Hematopoietic multipotent progenitor cell (in vitro differentiated cells): ENCODE data around the gene RAX. TPM values are rescaled to one million over a fixed set of nuclear protein-coding genes. Genes with fewer than 3 reads are reported as not detected.

Experiments
- DNase-seq, 3 donors: peaks; one replicate each; pipeline ENCODE4 v3.0.0-alpha.2; 2011 to 2015; ENCODE audit warnings: low read depth in 2 of 3, low spot score in 2 of 3
- total RNA-seq: library from RNA; depleted of rRNA; stranded (reverse); fragments of >200 nt; gene quantifications from one replicate; pipeline ENCODE4 v1.2.3, GENCODE V29; 2012

RAX gene
- total RNA-seq, 1 donor: not detected

DNA sequence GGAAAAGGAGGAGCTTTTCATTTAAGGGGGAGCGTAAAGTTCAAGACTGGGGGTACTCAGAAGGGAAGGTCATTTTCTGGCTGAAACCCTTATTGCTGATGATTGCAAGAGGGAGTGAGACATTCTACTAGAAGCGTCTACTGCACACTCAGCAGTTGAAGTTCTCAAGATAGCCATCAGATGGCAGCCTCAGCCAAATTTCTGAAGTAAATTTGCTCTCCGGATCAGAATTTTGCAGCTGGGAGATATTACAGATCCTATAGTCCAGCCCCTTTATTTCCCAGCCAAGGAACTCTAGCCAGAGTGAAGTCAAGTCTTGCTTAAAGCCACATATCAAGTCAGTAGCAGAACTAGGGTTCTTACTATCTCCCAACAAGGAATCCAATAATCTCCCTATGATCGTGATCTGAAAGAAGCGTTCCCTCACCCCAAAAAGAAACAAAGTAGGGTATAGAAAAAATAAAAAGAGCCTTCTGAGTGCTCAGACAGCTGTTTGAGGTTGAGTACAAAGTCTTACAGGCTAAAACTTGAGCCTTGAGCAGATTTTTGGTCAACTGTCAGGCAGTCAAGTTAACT, 24.0 kb downstream of the RAX start:
- DNase-seq: peak in 2 of 3 donors; percentile 52 to 68

DNA sequence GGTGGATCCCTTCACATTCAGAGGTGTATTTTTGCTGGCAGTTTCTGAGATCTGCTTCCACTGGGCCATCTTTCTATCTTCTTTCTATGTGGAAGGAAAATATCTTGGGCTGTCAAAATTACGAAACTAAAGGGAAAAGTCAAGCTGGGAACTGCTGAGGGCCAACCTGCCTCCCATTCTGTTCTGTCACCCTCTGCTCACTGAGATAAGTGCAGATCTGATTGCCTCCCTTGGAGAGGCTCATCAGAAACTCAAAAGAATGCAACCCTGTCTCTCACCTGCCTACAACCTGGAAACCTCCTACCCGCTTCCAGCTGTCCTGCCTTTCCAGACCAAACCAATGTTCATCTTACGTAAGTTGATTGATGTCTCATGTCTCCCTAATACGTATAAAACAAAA, 26.5 kb downstream of the RAX start:
- DNase-seq: no peak

DNA sequence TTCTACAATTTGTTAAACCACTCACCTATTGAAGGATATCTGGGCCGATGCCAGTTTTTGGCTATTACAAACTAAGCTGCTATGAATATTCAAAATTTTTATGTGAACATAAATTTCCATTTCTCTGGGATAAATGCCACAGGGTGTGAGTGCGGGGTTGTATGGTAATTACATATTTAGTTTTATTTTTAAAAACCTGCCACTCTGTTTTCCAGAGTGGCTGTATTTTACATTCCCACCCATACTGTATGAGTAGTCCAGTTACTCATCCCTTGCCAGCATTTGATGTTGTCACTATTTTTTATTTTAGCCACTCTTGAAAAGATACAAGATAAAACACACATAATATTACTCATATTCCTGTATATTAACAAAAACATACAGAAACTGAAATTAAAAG, 30.3 kb downstream of the RAX start:
- no peak for DNase-seq

DNA sequence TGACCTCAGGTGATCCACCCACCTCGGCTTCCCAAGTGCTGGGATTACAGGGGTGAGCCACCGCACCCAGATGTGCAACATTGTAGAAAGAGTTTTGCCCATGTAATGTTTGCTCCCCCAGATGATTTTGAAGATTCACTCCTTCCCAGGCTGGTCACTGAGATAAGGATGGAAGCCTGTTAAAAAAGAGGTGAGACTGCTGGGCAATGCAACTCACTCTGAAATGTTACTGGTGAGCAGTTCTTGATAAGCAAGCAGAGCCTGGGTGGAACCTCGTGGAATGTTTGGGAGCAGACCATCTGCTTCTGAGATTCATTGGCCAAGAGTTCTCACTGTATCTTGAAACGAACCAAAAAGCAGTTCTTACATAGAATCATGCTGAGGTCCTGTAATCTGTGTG, 33.6 kb downstream of the RAX start:
- DNase-seq: no peak

DNA sequence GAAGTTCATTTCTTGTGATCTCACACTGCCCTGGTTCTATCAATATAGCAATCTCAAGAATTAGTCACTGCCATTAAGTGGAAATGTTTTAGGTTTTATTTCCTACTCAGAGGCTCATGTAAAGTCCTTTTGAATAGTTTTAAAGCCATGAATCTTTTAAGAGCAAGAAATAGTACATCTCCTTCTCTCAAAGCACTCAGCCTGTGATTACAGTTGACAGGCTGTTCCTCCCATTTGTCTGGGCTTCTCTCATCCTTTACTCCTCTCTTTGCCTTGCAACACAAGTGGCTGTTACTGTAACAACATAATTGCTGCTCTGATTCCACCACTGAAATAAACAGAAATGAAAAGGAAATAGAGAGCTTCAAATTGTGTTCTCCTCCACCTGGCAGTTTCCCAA, 34.9 kb downstream of the RAX start:
- DNase-seq: no peak

DNA sequence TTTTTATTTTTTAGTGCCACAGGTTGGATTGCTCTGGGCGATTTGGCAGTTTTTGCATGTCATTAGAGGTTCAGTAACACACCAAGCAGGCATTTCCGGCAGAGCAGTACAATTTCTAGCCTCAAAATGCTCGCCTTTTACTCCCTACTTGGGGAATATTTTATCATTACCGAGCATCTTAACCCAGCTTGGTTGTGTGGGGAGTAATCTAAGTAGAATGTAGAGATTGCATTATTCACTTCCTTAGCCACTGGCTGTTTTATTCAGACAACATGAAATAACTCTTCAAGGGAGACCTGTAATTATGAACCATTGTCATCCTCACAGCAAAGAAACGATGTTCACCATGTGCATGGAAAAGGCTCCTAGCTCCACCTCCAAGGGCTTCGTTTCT, 40.2 kb downstream of the RAX start:
- no peak for DNase-seq

DNA sequence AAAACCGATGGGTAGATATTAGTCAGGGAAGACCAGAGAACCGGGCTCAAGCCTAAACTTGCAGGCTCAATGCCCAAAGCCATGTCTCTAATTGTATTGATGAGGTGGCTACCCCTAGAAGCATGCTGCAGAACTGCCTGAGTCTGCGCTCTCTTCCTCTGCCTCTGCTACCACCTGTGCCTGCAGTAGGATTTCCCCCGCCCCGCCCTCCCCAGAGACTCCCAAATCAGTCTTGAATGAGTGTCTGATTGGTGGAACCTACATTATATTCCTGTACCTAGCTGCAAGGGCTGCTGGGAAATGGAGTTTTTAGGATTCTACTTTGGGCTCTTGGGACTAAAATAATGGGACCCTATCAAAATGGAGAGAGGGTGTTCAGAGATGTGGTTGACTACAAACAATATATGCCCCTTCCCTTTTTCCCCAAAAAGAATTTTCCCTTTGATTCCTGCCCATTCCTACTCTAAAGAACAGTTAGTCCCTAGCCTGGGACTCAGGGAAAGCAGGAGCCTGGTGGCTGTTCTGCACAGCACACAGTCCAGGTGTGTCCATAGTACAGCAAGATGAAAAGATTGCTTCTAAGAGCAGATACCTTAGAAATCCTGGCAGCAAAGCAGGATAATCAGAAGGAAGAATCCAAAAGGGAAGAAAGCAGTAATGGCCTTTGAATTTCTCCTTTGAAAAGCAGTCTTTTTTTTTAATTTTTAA, 40.8 kb downstream of the RAX start:
- DNase-seq: no peak

DNA sequence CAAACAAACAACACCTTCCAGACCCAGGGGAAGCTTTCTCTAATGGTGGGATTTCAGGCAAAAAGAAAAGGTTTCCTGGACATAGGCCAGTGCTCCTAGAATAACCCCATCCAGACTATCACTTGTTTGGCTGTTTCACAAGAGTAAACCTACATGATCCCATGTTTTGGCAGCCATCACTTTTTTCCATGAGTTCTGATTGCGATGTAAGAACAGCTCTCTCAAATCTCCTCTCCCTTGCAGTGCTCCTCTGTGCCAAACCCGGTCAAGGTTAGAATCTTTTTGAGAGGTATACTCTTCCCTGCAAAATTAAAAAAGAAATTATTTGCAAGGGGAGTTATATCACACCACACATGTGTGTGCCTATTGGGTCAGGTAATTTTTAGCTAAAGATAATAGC, 41.4 kb downstream of the RAX start:
- no peak for DNase-seq

DNA sequence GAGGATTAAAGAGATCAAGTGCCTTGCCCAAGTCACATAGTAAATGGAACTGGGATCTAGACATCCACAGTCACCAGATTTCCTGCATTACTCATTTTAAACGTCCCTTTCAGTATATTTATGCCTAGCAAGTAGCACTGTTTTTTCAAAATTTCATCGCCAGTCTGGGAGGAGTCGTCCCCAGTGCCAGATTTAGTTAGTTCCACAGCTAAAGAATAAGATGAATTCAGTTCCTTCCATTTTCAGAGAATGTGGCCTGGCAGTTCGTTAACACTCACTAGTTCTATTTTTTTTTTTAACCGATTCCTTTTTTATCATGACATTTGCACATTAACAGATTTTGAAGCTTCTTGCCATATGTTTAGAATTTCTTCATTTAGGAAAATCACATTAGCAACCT, 42.1 kb downstream of the RAX start:
- no peak for DNase-seq

DNA sequence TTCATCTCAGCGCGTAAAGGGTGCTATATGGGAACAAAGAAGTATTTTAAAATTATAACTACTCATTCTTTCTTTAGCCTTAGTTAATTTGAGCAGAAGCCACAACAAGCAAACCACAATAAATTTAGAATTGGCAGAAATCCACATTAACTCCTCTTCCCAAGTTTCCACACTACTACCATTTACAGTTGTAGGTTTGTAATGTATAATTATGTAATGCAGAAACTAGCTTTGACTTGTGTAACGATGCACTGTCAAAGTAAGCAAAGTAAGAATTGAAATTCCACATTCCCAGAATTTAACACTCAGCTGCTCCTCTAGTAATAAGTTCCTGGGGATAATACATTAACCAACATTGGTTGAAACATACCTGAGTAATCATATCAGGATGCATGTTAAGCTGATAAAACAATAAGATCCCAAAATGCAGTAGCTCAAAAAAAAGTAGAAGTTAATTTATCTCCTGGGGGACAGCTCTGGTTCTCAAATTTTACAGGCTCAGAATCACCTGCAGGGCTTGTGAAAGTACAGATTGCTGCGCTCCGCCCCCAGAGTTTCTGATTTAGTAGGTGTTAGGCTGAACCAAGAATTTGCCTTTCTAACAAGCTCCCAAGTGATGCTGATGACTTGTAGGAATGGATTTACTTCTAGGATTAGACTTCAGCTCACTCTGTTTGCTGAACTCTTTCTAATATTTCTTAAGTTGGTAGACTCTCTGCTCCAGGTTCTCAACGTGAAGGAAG, 43.4 kb downstream of the RAX start:
- no peak for DNase-seq

DNA sequence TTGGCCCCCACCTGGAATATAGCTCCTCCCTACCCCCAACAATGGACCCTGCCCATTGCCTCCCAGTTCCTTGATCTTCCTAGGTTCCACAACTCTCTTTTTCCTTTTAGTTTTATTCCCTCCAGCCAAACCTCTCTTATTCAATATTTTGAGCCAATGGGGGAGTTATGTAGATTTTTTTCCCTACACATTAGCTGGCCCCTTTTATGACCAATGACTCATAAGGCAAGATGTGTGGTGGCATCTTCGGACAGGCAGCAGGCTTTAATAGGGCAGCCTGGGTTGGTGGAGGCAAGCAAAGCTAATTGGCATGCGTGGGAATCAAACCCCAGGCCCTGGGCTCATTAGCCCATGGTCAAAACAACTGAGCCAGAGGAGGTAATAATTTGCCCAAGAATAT, 44.1 kb downstream of the RAX start:
- DNase-seq: no peak

DNA sequence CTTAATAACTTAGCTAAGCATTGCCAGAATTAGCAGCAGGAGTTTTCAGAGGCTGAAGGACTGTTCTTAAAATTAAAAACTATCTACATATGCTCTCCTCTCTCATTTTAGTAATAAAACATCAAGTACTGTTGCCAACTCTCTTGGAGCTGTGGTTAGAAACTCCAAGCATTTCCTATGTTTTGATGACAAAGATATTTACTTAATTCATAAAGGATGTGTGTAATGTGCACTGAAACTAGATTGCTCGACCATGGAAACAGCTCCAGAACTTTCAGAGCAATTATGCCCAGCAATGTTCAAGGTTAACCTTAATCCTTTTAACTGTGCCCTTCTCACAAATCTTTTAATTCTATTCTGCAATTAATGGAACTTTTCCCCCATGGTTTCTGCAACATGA, 44.9 kb downstream of the RAX start:
- no peak for DNase-seq

DNA sequence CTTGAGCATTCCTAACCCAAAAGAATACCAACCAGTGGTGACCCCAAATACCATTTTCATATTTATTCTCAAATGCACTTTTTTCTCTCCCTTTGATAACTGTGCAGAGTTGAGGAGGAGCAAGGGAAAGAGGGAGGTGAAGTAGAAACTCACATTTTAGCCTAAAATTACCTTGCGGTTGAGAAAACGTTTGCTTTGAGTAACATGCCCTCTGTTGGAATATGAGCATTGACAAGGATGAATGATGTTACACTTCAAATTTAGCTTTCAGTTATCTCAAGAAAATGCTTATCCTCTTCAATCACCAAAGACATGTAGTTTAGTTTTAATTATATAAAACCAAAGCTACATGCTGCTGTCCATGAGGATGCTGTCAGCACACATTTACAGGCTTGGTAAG, 50.9 kb downstream of the RAX start:
- no peak for DNase-seq

DNA sequence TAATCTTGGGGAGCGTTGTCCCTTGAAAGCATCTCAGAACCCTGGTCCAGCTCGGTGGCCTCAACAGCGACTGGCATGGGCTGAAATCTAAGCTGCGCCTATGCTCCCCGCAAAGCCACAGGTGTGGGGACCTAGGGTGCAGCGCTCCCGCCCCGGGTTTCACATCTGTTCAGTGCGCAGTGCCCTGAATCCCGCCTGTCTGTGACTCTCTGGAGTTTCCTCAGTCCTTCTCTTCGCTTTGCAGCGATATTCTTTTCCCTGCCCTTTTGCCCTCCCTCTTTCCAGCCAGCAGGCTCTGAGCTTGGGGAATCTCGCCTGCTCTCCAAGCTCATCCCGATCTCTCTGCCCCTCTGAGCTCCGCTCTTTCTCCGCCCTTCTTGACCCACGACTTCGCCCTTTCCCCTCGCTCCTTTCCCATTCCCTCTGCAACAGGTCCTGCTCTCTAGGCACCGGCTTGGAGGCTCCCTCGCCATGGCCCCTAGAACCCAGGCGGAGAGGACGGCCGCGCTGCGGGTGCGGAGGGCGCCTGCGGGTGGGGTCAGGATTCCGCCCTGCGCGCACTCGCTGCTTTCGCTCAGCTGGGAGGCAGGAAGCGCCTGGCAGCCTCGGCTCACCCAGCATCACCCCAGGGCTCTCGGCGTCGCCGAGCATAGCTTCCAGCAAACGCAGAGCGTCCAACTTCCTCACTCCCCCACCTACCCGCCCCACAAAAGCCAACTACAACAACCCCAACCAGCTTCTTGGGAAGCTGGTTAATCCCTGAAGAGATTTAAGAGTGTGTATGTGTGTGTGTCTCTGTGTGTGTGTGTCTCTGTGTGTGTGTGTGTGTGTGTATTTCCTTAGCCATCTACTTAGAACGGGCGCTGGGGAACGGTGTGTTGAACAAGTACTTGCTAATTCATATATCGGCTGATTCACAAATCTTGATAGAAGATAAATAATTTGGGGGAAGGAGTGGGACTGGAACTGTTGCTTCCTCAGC, 52.2 kb downstream of the RAX start:
- DNase-seq: peak in 2 of 3 donors; percentile 6 to 35

DNA sequence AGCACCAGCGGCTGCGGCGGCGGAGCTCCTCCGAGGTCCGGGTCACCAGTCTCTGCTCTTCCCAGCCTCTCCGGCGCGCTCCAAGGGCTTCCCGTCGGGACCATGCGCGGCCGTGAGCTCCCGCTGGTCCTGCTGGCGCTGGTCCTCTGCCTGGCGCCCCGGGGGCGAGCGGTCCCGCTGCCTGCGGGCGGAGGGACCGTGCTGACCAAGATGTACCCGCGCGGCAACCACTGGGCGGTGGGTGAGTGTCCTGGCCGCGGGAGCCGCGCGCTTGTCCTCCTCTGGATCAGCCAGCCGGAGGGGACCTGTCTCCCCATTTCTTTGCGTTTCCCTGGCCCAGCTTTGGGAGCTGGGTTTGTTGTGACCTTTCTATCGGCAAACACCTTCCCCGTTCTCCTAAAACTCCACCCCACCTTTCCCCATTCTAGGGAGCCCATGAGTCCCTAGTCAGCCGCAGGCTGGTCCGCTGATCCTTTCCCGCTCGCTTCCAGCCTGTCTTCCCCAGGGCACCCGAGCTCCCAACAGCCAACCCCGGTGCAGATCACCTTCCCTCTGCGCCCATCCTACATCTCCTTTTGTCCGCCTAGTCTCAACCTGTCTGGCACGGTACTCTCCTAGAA, 53.0 kb downstream of the RAX start:
- no peak for DNase-seq

DNA sequence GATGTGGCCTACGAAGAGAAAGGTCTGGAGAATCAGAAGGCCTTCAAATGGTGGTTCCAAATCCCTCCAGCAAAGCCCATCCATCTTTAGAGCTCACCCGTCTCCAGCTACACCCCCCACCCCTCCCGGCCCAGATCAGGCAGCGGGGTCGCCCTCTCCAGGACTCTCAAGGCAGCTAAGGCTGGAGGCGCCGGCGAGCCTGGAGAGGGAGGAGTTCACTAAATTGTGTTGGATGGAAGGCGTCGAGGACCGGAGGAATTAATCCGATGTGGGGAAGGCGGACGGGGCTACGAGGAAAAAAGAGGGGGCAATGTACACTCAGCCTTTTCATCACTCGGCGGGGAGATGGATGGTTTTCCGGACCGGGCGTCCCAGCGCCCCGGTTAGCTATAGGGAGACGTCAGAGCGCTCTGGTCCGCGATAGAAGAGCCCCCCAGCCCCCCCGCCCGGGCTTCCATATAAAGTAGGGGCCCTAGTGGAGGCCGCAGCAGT, 53.5 kb downstream of the RAX start, which contains the start of gene GRP:
Gene GRP (plus strand): TSS at position 487 of the 492 bp plus-strand sequence. CDS start 108 bp downstream, outside the sequence.
- no peak for DNase-seq

DNA sequence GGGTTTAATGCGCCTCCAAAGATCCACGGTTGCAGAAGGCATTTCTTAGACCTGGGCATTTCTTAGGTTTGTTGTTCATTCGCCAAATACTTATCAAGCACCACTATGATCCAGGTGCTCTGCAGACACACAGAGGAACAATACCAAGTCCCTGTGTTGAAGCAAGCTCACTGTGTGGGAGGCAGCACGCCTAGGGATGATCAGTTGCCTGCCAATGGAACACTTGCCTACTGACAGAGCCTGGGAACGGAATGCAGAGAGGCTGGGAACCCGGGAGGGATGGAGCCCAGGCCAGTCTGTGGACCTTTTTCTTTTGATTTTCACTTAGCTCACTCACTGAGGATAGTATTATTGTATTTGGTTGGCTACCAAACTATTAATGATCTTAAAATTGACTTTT, 55.2 kb downstream of the RAX start:
- DNase-seq: no peak
